ENCODE data around the gene GEMIN7.

DNA sequence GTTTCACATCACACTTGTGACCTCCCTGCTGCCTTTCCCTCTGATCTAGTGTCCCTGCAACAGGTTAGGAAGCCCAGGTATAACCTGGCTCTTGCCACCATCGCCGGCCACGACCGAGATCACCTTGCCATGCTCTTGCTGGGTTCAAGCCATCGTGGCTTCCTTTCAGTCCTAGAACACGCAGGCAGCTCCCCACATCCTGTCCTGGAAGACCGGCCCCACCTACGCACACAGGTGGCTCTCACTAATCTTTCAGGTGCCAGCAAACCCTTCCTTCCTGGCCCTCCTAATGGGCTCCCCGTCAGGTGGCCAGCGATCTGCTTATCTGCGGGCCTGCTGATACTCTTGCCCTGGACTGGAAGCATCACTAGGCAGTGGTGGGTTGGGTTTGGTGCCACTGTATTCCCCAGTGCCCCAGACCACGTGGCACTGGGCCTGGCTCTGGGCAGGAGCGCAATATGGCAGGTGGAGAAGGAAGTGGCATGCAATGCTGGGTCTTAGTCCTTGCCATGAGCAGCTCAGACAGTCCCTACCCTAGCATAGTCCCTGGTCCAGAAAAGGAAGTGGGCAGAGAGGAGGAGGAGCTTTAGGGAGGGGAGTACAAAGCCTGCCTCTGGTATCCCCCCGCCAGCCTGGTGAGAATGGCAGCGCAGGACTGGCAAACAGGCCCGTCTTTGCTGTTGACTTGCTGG, 25.7 kb downstream of the GEMIN7 start:
- TF ChIP-seq, protein P1, sequence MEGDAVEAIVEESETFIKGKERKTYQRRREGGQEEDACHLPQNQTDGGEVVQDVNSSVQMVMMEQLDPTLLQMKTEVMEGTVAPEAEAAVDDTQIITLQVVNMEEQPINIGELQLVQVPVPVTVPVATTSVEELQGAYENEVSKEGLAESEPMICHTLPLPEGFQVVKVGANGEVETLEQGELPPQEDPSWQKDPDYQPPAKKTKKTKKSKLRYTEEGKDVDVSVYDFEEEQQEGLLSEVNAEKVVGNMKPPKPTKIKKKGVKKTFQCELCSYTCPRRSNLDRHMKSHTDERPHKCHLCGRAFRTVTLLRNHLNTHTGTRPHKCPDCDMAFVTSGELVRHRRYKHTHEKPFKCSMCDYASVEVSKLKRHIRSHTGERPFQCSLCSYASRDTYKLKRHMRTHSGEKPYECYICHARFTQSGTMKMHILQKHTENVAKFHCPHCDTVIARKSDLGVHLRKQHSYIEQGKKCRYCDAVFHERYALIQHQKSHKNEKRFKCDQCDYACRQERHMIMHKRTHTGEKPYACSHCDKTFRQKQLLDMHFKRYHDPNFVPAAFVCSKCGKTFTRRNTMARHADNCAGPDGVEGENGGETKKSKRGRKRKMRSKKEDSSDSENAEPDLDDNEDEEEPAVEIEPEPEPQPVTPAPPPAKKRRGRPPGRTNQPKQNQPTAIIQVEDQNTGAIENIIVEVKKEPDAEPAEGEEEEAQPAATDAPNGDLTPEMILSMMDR (IDR thresholded peaks at IDR 0.05; ENCODE audit: insufficient read depth, low read length), result no peak
- TF ChIP-seq, protein P2, sequence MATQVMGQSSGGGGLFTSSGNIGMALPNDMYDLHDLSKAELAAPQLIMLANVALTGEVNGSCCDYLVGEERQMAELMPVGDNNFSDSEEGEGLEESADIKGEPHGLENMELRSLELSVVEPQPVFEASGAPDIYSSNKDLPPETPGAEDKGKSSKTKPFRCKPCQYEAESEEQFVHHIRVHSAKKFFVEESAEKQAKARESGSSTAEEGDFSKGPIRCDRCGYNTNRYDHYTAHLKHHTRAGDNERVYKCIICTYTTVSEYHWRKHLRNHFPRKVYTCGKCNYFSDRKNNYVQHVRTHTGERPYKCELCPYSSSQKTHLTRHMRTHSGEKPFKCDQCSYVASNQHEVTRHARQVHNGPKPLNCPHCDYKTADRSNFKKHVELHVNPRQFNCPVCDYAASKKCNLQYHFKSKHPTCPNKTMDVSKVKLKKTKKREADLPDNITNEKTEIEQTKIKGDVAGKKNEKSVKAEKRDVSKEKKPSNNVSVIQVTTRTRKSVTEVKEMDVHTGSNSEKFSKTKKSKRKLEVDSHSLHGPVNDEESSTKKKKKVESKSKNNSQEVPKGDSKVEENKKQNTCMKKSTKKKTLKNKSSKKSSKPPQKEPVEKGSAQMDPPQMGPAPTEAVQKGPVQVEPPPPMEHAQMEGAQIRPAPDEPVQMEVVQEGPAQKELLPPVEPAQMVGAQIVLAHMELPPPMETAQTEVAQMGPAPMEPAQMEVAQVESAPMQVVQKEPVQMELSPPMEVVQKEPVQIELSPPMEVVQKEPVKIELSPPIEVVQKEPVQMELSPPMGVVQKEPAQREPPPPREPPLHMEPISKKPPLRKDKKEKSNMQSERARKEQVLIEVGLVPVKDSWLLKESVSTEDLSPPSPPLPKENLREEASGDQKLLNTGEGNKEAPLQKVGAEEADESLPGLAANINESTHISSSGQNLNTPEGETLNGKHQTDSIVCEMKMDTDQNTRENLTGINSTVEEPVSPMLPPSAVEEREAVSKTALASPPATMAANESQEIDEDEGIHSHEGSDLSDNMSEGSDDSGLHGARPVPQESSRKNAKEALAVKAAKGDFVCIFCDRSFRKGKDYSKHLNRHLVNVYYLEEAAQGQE (IDR thresholded peaks at IDR 0.05; ENCODE audit: insufficient replicate concordance, low read depth), result no peak
- TF ChIP-seq SPI1 (IDR thresholded peaks at IDR 0.05; ENCODE audit: borderline replicate concordance, low read depth), result peak; percentile 80
- TF ChIP-seq POLR2AphosphoS5 (IDR thresholded peaks at IDR 0.05; ENCODE audit: low read depth), result no peak
